ENCODE results near the gene ANKRD18B.

GRCh38 chr9:33614001-33614687 lies 90.1 kb downstream of the ANKRD18B start:
- TF ChIP-seq CTCF (conservative IDR thresholded peaks at IDR 0.05; ENCODE audit: low read depth, low read length): no peak
- TF ChIP-seq EZH2 (IDR thresholded peaks at IDR 0.05; ENCODE audit: low read length, unreplicated experiment): no peak
- no peak for TF ChIP-seq EZH2phosphoT487 (IDR thresholded peaks at IDR 0.05; ENCODE audit: borderline replicate concordance, low read length)
